SK-N-MC (cell line): ENCODE measurements around the gene TBL1X.

Source experiments
- EZH2 ChIP-seq: fragments of 200-600 bp; sonication (generic); IDR thresholded peaks from one replicate; pipeline ENCODE4 v1.6.1; 2017; ENCODE audit warnings: antibody characterized with exemption
- POLR2AphosphoS5 ChIP-seq: IDR thresholded peaks from 2 replicates; pipeline ENCODE4 v1.6.1; 2012; ENCODE audit warnings: mild to moderate bottlenecking, low read depth, low read length, borderline replicate concordance

DNA sequence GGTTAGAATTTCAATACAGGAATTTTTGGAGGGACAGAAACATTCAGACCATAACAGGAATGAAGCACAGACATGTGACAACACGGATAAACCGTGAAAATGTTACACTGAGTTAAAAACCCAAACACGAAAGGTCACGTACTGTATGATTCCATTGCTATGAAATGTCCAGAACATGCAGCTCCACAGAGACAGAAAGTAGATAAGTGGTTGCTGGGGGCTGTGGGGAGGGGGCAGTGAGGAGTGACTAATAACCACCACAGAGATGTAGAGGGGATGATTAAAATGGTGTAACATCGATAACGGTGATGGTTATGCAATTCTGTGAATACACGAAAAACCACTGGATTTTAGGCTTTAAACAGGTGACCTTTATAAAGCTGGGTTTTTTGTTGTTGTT is 292.5 kb downstream of the TBL1X start:
- TF ChIP-seq EZH2 (no peak), POLR2AphosphoS5 (no peak)
